ENCODE results near the gene SRD5A3. TPM values are rescaled to one million over a fixed set of nuclear protein-coding genes. Genes with fewer than 3 reads are reported as not detected.

Gene SRD5A3
- 11.6 TPM for polyA plus RNA-seq (ENCODE audit: insufficient read length)

DNA sequence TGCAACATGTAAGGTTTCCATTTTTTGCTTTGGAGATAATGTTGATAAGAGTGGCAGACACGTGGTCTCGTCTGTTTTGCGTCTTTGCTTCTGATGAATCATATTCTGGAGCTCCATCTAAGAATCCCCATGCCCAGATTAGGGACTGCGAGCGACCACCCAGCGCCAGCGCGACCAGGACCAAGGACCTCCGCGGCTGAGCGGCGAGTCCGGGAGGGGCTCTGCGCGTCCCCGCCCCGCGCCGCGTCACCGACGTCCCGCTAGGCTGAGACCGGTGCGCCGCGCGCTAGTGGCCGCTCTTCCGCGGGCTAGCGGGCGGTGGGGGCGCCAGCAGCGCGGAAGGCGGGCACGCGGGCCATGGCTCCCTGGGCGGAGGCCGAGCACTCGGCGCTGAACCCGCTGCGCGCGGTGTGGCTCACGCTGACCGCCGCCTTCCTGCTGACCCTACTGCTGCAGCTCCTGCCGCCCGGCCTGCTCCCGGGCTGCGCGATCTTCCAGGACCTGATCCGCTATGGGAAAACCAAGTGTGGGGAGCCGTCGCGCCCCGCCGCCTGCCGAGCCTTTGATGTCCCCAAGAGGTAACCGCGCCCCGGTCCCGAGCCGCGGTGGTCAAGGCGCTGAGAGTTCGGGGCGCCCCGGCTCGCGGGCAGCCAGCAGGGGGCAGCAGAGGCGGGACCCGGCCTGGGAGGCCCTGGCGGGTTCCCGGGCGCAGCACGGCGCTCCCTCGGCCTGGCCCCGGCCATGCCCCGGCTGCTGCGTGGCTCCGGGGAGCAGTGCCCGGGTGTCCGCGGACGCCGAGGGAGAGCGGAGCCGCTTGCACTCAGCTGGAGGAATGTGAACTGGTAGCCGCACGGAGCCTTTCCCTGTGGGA lies at the start of gene SRD5A3:
Gene SRD5A3 (plus strand): TSS at position 263 of the 871 bp plus-strand sequence. CDS start 95 bp downstream, at position 358.
- DNase-seq: peak; percentile 89

- no peak for DNase-seq
Measured at GRCh38 chr4:55297346-55297745, 48.7 kb upstream of the SRD5A3 start.

- no peak for DNase-seq
Measured at GRCh38 chr4:55303760-55304165, 42.3 kb upstream of the SRD5A3 start.

- no peak for DNase-seq
Measured at GRCh38 chr4:55304303-55304702, 41.7 kb upstream of the SRD5A3 start.

DNA sequence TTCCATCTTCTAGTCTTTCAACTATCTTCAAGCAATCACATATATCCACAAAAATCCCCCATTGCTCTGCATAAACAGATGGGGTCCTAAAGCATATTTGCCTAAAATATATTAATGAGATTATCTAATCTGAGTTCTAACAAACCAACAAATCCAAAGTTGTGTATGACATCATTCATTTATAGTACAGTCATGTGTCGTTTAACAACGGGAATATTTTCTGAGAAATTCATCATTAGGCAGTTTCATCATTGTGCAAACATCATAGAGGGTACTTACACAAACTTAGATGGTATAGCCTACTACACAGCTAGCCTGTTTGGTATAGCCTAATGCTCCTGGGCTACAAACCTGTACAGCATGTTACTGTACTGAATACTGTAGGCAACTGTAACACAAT lies 38.0 kb upstream of the SRD5A3 start:
- no peak for DNase-seq

GRCh38 chr4:55311792-55312488 lies 34.1 kb upstream of the SRD5A3 start:
- peak; percentile 31 for DNase-seq

- peak; percentile 46 for DNase-seq
Measured at GRCh38 chr4:55312489-55313101, 33.4 kb upstream of the SRD5A3 start.

DNA sequence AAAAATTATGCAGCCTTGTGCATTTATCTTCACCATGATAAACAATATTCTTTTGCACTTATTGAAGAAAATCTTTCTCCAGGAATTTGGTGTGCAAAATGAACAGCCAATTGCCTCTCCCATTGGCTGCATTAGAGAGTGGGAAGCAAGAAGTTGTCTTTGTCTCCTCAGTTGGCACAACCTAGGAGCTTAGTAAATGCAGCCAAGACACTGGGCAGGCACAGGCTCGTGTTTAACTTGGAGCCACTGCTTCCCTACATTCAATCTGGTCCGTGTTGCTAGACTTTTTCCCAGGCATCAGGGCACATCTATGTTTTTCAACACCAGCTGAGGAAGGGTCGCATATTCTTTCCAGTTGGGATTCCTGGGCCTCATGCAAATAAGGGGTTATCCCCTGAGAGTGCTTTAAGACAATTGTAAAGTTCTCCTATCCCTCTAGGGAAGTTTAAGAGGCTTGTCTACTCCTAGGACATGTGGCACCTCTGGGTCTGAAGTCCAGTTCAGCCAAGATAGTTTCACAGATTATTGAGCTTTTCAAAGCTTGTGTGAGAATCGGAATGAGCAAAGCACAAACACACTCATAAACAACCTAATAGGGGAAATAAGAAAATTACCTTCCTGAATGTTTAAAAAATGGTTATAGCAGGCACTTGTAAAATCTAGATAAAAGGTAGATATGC lies 31.8 kb upstream of the SRD5A3 start:
- DNase-seq: no peak

DNA sequence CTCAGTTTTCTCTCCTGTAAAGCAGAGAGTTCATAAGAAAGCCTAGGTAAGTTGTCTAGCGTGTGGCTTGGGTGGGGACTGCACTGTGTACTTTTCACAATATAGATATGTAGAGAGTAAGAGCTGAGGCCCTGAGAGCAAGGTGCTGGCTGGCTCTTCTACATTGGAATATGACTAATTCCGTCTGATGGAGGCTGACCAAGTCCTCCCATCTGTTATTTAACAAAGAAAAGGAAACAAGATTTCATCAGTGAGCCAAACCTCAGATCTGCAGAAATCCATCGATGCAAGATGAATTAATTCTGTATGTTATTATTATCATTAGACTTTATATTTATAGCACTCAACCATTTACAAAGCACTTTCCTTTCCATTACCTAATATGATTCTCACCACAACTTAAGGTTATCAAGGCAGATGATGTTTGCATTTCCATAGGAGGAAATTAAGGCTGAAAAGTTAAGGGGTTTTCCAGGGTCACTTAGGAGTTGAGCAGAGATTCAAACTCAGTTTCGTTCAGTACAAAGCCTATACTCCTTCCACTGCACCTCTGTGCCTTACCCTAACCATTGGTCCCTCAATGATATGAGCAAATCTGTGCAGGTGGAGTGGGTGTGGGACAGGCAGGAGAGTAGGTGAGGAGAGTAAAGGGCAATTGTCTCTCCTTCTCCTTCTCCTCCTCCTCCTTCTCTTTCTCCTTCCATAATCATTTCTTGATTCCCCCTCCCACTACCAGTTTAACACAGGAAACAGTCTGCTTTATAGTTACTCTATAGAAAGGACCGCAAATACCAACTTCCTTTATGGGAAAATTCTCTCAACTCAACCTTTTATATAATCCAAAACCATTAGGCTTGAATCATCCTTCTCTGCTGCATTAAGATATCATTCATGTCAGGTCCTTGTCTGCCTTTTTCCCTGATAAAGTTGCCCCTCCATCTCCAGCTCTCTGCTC lies 27.6 kb upstream of the SRD5A3 start:
- DNase-seq: peak; percentile 27

DNA sequence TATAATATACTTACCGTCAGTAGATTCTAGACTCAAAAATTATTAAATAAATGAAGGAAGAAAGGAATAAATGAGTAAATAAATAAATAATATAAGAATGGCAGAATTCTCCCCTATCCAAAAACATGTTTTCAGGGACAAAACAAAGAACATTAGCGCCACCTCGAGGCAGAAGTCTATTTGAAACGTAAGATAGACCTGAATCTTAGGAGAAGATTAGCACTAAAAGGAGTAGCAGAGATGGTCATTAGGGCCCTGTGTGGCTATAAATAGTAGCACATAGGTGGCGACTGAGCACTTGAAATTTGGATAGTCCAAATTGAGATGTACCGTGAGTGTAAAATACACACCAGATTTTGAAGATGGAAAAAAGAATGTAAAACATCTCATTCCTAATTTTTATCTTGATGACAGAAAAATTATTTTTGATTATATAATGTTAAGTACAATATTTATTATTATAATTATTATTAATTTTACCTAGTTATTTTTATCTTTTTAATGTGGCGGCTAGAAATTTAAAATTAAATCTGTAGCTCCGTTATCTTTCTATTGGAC lies 24.3 kb upstream of the SRD5A3 start:
- peak; percentile 78 for DNase-seq

GRCh38 chr4:55323375-55323774 lies 22.7 kb upstream of the SRD5A3 start:
- DNase-seq: no peak

DNA sequence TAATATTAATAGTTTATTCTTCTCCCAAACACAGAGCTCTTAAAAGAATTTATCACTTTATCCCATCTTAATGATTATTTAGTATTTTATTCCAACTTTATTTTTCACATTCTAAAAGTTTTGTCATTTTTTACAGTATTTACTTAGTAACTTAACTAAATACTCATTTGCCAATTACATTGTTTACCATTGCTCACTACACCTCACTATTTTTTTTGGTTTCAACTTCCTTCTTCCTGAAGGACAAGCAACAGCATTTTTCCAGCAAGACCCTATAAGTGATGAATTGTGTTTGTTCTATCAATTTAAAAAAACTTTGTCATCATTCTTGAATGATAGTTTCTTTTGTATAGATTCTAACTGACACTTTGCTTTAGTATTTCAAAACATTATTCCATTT lies 19.4 kb upstream of the SRD5A3 start:
- no peak for DNase-seq

GRCh38 chr4:55329012-55329411 lies 17.0 kb upstream of the SRD5A3 start:
- DNase-seq: no peak

DNA sequence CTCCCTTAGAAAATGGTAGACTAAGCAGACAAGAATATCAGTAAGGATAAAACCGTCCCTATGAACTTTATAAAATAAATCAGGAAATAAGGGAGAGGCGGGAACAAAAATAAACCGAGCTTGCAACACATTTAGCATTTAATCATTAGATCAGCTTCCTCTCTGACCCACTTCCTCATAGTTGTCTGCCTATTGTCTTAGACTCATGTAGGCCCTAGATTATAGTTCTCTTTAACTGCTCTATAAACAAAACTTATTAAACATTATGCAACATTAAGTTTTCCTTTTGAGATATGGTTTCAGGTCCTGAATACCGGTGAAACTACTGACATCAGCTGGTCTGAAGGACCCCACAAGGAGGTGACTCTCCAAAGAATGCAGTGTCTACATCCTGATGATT lies 15.8 kb upstream of the SRD5A3 start:
- no peak for DNase-seq

DNA sequence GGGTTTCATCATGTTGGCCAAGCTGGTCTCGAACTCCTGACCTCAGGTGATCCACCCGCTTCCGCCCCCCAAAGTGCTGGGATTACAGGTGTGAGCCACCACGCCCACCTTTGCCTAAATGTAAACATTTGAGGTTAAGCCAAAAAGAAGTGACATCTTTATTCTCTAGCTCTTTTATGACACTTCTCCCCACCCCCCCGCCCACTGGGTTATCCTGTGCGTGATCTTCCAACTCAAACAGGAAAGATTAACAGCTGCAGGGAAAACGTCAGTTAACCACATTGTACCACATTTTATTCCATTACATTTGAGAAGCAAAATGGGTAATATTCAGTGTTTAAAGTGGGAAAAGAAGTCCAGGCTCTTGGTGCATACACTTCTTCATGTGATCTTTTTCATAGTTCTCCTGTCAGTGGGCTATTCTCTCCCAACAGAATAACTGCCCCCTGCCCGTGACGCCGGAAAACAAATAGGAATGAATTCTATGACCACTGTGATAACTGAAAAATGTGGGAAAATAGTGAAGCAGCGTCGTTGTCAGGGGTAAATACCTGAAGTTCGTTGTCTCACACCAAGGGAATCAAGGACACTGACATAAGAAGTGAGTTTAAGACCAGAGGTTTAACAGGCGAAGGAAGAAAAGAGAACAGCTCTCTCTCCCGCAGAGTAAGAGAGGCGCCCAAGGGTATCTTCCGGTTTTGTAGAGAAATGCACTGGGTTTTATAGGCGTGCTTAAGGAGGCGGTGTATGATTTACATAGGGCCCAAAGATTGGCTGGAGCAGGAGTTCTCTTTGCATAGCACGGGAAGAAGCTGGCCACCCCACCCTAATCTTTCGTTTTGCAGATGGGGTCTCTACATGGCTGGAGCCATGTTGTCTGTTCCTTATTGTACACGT lies 9.7 kb upstream of the SRD5A3 start:
- no peak for DNase-seq

- no peak for DNase-seq
Measured at GRCh38 chr4:55337944-55338343, 8.1 kb upstream of the SRD5A3 start.

GRCh38 chr4:55338486-55338885 lies 7.6 kb upstream of the SRD5A3 start:
- no peak for DNase-seq

DNA sequence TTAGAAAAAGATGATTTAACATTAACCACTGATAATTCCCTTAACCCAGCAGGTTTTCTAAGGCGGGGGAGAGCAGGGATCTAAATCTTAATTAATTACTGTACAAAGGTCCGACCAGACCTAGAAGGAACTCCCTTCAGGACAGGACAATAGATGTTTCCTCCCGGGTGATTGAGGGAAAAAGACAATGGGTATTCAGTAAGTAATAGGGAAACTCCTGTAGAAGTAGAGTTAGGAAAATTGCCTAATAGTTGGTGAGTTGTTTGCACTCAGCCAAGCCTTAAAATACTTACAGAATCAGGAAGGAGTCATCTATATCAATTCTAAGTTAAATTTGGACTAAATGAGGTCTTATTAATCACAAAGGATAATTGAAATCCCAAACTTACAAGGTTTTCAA lies 5.8 kb upstream of the SRD5A3 start:
- no peak for DNase-seq

DNA sequence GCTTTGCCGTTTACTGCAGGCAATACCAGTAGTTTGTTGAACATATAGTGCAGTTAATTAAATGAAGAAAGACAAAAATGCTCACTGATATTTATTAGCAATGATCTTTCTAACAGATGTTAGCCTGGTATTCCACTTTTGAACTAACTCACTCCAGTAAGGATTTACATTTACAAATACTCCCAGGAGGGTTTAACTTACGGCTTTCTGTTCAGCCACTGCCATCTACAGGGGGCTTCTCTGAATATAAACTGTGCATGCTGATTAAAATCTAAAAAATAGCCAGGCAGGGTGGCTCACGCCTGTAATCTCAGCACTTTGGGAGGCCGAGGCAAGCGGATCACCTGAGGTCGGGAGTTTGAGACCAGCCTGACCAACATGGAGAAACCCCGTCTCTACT lies 2.2 kb upstream of the SRD5A3 start:
- DNase-seq: peak; percentile 29

DNA sequence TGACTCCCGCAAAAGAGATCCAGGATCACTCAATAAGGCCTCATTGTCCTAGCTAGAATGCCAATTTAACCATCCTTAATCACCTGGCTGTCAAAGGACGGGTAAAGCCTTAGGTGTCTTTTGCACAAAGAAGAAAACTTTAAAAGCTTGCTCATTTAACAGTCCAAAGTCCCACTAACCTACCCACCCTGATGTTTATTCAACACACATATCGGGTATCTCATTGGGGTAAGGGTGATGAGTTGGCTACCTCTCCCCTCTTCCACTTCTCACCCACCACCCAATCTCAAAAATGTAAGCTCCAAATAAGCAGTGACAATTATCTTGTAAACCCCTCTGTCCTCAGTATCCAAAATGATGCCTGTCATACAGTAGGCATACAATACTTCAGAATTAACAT lies 988 bp upstream of the SRD5A3 start:
- DNase-seq: no peak

All from hindlimb muscle (tissue), 1 donor.